NCI-H1105 (cell line): ENCODE results near the gene NID2.

Experiments
- DNase-seq: peaks from one replicate; lab custom pipeline; 2025; lab: John Stamatoyannopoulos, UW

NID2 gene, protein sequence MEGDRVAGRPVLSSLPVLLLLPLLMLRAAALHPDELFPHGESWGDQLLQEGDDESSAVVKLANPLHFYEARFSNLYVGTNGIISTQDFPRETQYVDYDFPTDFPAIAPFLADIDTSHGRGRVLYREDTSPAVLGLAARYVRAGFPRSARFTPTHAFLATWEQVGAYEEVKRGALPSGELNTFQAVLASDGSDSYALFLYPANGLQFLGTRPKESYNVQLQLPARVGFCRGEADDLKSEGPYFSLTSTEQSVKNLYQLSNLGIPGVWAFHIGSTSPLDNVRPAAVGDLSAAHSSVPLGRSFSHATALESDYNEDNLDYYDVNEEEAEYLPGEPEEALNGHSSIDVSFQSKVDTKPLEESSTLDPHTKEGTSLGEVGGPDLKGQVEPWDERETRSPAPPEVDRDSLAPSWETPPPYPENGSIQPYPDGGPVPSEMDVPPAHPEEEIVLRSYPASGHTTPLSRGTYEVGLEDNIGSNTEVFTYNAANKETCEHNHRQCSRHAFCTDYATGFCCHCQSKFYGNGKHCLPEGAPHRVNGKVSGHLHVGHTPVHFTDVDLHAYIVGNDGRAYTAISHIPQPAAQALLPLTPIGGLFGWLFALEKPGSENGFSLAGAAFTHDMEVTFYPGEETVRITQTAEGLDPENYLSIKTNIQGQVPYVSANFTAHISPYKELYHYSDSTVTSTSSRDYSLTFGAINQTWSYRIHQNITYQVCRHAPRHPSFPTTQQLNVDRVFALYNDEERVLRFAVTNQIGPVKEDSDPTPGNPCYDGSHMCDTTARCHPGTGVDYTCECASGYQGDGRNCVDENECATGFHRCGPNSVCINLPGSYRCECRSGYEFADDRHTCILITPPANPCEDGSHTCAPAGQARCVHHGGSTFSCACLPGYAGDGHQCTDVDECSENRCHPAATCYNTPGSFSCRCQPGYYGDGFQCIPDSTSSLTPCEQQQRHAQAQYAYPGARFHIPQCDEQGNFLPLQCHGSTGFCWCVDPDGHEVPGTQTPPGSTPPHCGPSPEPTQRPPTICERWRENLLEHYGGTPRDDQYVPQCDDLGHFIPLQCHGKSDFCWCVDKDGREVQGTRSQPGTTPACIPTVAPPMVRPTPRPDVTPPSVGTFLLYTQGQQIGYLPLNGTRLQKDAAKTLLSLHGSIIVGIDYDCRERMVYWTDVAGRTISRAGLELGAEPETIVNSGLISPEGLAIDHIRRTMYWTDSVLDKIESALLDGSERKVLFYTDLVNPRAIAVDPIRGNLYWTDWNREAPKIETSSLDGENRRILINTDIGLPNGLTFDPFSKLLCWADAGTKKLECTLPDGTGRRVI (N-terminal part only)

DNA sequence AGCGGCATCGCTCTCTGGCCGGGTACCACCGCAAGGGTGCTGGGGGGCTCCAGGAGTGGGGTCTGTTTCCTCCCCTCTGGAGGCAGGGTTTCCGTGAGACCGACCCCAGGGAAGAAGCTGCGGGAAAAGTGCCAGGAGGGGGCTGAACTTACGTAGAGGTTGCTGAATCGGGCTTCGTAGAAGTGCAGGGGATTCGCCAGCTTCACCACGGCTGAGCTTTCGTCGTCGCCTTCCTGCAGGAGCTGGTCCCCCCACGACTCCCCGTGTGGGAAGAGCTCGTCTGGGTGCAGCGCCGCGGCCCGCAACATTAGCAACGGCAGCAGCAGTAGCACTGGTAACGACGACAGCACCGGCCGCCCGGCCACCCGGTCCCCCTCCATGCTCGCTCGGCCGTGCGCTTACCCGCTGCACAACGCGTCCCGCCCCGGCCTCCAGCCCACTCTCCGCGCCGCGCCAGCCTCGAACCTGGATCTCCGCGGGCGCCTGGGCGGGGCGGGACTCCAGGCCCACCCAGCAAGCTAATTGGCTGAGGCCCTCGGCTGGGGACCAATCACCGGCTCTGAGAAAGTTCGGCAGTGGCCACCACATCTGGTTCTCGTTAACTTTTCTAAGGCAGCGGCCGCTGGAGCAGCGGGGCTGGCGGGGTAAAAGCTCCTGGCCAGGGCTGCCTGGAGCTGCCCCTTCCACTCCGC is at the start of gene NID2:
TSS of gene NID2 (minus strand) at position 445 of the 692 bp plus-strand sequence. CDS start at position 380, 65 bp downstream.
- DNase-seq, result peak; percentile 11

GRCh38 chr14:52117111-52117832 is 48.4 kb upstream of the NID2 start:
- DNase-seq, result no peak

DNA sequence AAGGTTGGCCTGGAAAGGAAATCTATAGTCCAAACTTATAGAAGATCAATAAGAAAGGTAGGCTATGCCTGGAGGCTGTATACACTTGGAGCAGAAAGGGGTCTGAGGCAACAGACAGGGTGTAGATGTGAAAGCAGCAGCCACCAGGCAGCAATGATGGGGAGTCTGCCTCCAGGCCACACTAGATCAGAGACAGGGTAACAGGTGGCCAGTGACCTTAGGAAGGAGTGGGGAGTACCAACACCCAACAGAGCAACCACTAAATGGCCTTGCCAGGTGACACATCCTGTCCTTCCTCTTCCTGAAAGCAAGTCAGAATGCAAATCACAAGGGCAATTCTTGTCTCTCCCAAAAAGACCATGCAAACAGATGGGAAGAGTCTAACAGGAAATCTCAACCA is 46.4 kb upstream of the NID2 start:
- no peak for DNase-seq

DNA sequence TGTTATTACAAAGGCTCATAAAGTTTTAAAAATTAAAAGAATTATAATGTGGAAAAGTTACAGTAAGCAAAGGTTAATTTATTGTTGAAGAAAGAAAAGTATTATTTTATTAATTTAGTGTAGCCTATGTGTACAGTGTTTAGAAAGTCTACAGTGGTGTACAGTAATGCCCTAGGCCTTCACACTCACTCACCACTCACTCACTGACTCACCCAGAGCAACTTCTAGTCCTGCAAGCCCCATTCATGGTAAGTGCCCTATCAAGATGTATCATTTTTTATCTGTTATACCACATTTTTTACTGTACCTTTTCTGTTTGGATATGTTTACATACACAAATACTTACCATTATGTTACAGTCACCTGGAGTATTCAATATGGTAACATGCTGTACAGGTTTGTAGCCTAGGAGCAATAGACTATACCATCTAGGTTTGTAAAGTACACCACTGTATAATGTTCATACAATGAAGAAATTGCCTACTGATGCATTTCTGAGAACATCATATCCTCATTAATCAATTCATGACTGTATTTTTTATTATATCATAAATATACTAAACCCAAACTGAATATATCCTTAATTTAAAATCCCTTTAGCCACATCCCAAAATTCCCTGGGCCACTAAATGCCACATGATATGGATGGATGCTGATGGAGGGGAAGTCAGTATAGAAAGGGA is 43.6 kb upstream of the NID2 start:
- no peak for DNase-seq

- DNase-seq, result no peak
Observed at GRCh38 chr14:52111583-52111982, 42.7 kb upstream of the NID2 start.

- DNase-seq, result no peak
Observed at GRCh38 chr14:52110441-52111086, 41.7 kb upstream of the NID2 start.

DNA sequence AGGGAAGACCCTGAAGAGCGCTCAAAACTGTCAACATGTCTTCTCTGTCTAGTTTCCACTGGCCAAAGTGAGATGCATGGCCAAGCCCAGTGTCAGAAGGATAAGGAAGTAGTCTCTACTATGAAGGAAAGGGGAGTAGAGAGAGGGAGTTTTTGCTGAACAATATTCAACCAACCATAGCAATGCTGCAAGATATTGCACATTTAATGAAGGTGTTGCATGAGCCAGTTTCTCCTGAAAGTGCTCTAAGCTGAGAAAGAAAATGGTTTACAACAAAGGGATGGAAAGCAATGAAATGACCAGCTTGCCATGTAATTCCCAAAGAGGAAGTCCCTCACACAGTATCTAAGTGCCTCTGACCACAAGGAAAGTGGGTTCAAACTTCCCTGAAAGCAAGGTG is 40.0 kb upstream of the NID2 start:
- DNase-seq, result no peak

GRCh38 chr14:52106840-52107239 is 38.0 kb upstream of the NID2 start:
- DNase-seq, result no peak

DNA sequence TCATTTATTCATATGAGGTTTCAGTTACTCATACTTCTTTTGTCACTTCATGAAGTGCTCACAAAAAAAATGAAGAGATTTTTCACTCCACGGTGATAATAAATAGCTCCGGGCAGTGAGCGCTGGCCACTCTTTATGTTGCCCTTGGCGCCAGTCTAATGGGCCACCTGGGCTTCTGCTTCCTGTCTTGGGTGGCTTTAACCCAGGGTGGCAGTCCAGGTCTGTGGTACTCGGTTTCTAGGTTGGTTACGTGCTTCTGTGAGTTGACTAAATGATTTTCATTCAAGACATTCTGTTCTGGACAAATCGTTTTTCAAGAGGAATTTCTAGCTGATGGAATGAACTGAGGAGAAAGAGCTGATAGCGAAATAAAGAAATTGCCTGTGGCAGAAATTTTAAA is 34.6 kb upstream of the NID2 start:
- DNase-seq, result no peak

- DNase-seq, result no peak
Observed at GRCh38 chr14:52095794-52096193, 26.9 kb upstream of the NID2 start.

- no peak for DNase-seq
Observed at GRCh38 chr14:52095336-52095735, 26.5 kb upstream of the NID2 start.

- DNase-seq, result no peak
Observed at GRCh38 chr14:52094546-52095271, 25.9 kb upstream of the NID2 start.

DNA sequence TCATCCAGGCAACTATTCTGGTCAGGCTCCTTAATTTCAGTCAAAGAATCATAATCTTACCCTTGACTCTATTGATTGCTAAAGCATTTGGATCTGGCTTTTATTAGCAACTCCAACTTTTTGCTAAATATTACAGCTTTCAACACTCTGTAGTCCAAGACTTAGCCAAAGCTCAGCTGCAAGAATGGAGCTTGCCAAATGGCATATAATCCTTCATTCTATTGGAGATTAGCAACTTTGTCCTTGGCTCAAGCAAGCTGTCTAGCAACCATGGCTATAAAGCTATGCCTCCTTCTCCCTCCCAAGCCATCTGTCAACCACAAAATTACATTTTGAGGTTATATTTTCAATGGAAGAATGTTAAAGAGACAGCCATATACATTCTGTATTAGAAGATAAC is 23.1 kb upstream of the NID2 start:
- no peak for DNase-seq

GRCh38 chr14:52090936-52091335 is 22.1 kb upstream of the NID2 start:
- no peak for DNase-seq

DNA sequence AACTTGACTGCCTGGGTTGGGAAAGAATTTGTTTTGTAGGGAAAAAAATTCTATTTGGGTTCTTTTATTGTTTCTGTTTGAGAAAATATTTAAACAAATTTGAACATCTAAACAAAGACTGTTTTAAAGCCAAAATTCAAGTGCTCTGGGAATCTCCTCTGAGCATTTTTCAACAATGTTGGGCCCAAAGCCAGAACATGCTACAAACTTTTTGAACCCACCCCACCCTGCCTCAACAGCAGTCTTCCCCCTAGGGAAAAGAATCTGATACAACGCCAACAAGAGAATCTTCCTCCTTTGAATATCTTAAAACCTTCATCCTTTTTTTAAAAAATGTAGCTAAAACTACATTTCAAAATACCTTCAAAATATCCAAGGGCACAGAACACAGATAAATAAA is 20.4 kb upstream of the NID2 start:
- no peak for DNase-seq

- DNase-seq, result no peak
Observed at GRCh38 chr14:52086711-52087110, 17.9 kb upstream of the NID2 start.

GRCh38 chr14:52082903-52083302 is 14.0 kb upstream of the NID2 start:
- DNase-seq, result no peak

DNA sequence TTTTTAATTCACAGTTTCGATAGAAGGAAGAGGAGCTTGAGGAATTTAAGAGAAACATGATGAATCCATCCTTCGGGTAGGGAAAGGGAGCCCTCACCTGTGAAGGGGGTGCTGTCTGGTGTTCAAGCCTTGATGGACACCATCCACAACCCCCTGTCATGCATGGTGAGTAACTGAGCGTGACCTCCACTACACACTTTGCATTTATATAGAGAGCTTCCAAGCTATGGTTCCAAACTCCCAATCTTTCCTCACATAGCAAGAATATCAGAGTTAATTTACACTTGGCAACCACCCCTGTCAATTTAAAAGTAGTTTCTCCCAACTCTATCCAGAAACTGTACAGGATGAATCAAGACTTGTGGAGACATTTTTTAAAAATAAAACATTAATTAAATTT is 13.1 kb upstream of the NID2 start:
- DNase-seq, result no peak
